H9 (cell line): ENCODE results near the gene PCSK9. TPM values are rescaled to one million over a fixed set of nuclear protein-coding genes. Genes with fewer than 3 reads are reported as not detected.

Source experiments
- DNase-seq: peaks from one replicate; pipeline ENCODE4 v3.0.0-alpha.2; 2017
- H2AFZ ChIP-seq: one replicate; pipeline ENCODE4 v1.6.1; 2013; ENCODE audit warnings: mild to moderate bottlenecking, low read length, control low read depth, moderate library complexity
- H2AK5ac ChIP-seq: 2 replicates; pipeline ENCODE4 v1.6.1; 2013; ENCODE audit warnings: low read length, control low read depth, mixed read lengths; ENCODE audit not compliant: insufficient read length
- H2BK120ac ChIP-seq: one replicate; pipeline ENCODE4 v1.6.1; 2013; ENCODE audit warnings: low read depth, mild to moderate bottlenecking, low read length, control low read depth, inconsistent platforms; ENCODE audit not compliant: poor library complexity, severe bottlenecking
- H2BK12ac ChIP-seq: 2 replicates; pipeline ENCODE4 v1.6.1; 2013; ENCODE audit warnings: low read length, control low read depth, mixed read lengths, low read depth; ENCODE audit not compliant: insufficient read length
- H2BK15ac ChIP-seq: 2 replicates; pipeline ENCODE4 v1.6.1; 2013; ENCODE audit warnings: low read depth, low read length, control low read depth
- H2BK20ac ChIP-seq: one replicate; pipeline ENCODE4 v1.6.1; 2013; ENCODE audit warnings: low read depth, mild to moderate bottlenecking, low read length, control low read depth, inconsistent platforms; ENCODE audit not compliant: poor library complexity, severe bottlenecking
- H2BK5ac ChIP-seq: 2 replicates; pipeline ENCODE4 v1.6.1; 2013; ENCODE audit warnings: low read length, control low read depth, mixed read lengths; ENCODE audit not compliant: insufficient read length
- H3K14ac ChIP-seq: 2 replicates; pipeline ENCODE4 v1.6.1; 2013; ENCODE audit warnings: low read length, control low read depth; ENCODE audit not compliant: insufficient read depth
- H3K18ac ChIP-seq: 2 replicates; pipeline ENCODE4 v1.6.1; 2013; ENCODE audit warnings: low read depth, mild to moderate bottlenecking, mixed read lengths, low read length, control low read depth; ENCODE audit not compliant: insufficient read length
- H3K23ac ChIP-seq: 2 replicates; pipeline ENCODE4 v1.6.1; 2013; ENCODE audit warnings: low read length, control low read depth, mixed read lengths, low read depth; ENCODE audit not compliant: insufficient read length
- H3K23me2 ChIP-seq: 2 replicates; pipeline ENCODE4 v1.6.1; 2013; ENCODE audit warnings: low read depth, mild to moderate bottlenecking, mixed read lengths, low read length, control low read depth; ENCODE audit not compliant: insufficient read length, poor library complexity, severe bottlenecking
- H3K27ac ChIP-seq: 2 replicates; pipeline ENCODE4 v1.5.1; 2013; ENCODE audit warnings: low read length, control low read depth, mixed read lengths, low read depth; ENCODE audit not compliant: insufficient read length
- H3K27me3 ChIP-seq: 2 replicates; pipeline ENCODE4 v1.6.1; 2013; ENCODE audit warnings: low read length, control low read depth, inconsistent platforms; ENCODE audit not compliant: insufficient read depth
- H3K4ac ChIP-seq: 2 replicates; pipeline ENCODE4 v1.6.1; 2013; ENCODE audit warnings: low read depth, mild to moderate bottlenecking, control low read depth, inconsistent platforms, low read length, moderate library complexity
- H3K4me1 ChIP-seq: 2 replicates; pipeline ENCODE4 v1.6.1; 2013; ENCODE audit warnings: low read length, control low read depth, inconsistent platforms; ENCODE audit not compliant: insufficient read depth
- H3K4me2 ChIP-seq: 2 replicates; pipeline ENCODE4 v1.6.1; 2013; ENCODE audit warnings: low read length, control low read depth, mixed read lengths; ENCODE audit not compliant: insufficient read length, insufficient read depth
- H3K56ac ChIP-seq: 2 replicates; pipeline ENCODE4 v1.6.1; 2013; ENCODE audit warnings: low read depth, mild to moderate bottlenecking, mixed read lengths, low read length, control low read depth; ENCODE audit not compliant: insufficient read length
- H3K79me1 ChIP-seq: 2 replicates; pipeline ENCODE4 v1.6.1; 2013; ENCODE audit warnings: low read depth, mild to moderate bottlenecking, moderate library complexity, low read length, control low read depth, inconsistent platforms; ENCODE audit not compliant: insufficient read depth, poor library complexity, severe bottlenecking
- H3K79me2 ChIP-seq: 2 replicates; pipeline ENCODE4 v1.6.1; 2013; ENCODE audit warnings: low read length, control low read depth, inconsistent platforms; ENCODE audit not compliant: insufficient read depth
- H3K9ac ChIP-seq: 2 replicates; pipeline ENCODE4 v1.6.1; 2013; ENCODE audit warnings: low read length, control low read depth, mixed read lengths; ENCODE audit not compliant: insufficient read length; ENCODE audit errors: extremely low read depth
- H3K9me3 ChIP-seq: one replicate; pipeline ENCODE4 v1.6.1; 2013; ENCODE audit warnings: low read depth, low read length, inconsistent platforms; ENCODE audit not compliant: control insufficient read depth
- H3T11ph ChIP-seq: one replicate; pipeline ENCODE4 v1.6.1; 2013; ENCODE audit warnings: mild to moderate bottlenecking, low read length, control low read depth, inconsistent platforms
- H4K20me1 ChIP-seq: one replicate; pipeline ENCODE4 v1.6.1; 2013; ENCODE audit not compliant: control insufficient read depth, insufficient read length, insufficient read depth
- H4K5ac ChIP-seq: 2 replicates; pipeline ENCODE4 v1.6.1; 2013; ENCODE audit warnings: low read depth, mild to moderate bottlenecking, mixed read lengths, low read length, control low read depth; ENCODE audit not compliant: insufficient read length
- H4K8ac ChIP-seq: replicated peaks from 2 replicates; pipeline ENCODE4 v1.6.1; 2013; ENCODE audit warnings: low read length, control low read depth, mixed read lengths, low read depth; ENCODE audit not compliant: insufficient read length
- H4K91ac ChIP-seq: 2 replicates; pipeline ENCODE4 v1.6.1; 2013; ENCODE audit warnings: low read depth, mild to moderate bottlenecking, moderate library complexity, mixed read lengths, low read length, control low read depth; ENCODE audit not compliant: insufficient read length
- H3K27ac Mint-ChIP-seq, 3 experiments: 2 replicates in 2 of 3; 3 replicates in 1 of 3; pipeline ENCODE4 v1.8.0; 2020 to 2021; ENCODE audit warnings: mixed read lengths in 3 of 3, mild to moderate bottlenecking in 1 of 3, moderate library complexity in 1 of 3
- H3K27me3 Mint-ChIP-seq: 2 replicates; pipeline ENCODE4 v1.8.0; 2021; ENCODE audit warnings: low read depth, mild to moderate bottlenecking, moderate library complexity, mixed read lengths
- H3K36me3 Mint-ChIP-seq, 3 experiments: 2 replicates in 2 of 3; 3 replicates in 1 of 3; pipeline ENCODE4 v1.8.0; 2020 to 2021; ENCODE audit warnings: low read depth in 3 of 3, mixed read lengths in 3 of 3; ENCODE audit not compliant: insufficient read depth in 1 of 3
- H3K4me1 Mint-ChIP-seq, 2 experiments: 2 replicates each; pipeline ENCODE4 v1.8.0; 2020; ENCODE audit warnings: mixed read lengths in 2 of 2
- H3K4me3 Mint-ChIP-seq, 2 experiments: 2 replicates in 1 of 2; 3 replicates in 1 of 2; pipeline ENCODE4 v1.8.0; 2020 to 2021; ENCODE audit warnings: mild to moderate bottlenecking in 2 of 2, mixed read lengths in 2 of 2, moderate library complexity in 1 of 2
- H3K9me3 Mint-ChIP-seq, 2 experiments: 2 replicates in 1 of 2; 3 replicates in 1 of 2; pipeline ENCODE4 v1.8.0; 2020; ENCODE audit warnings: mild to moderate bottlenecking in 2 of 2, mixed read lengths in 2 of 2, moderate library complexity in 1 of 2
- WGBS: extraction: QIAGEN DNeasy Blood & Tissue Kit; methylation state at CpG from one replicate; pipeline ENCODE4 v1.1.7; 2013; ENCODE audit warnings: missing lambda C conversion rate, low lambda C conversion rate, mixed read lengths; ENCODE audit not compliant: insufficient read length; ENCODE audit errors: extremely low coverage; 5-methylcytosine and 5-hydroxymethylcytosine counted together
- total RNA-seq: library from RNA; stranded (reverse); gene quantifications from 2 replicates; pipeline ENCODE4 v1.2.1, GENCODE V29; 2021
- TF ChIP-seq, protein P1 (sequence below): fragments of 200-600 bp; sonication (generic); conservative IDR thresholded peaks from 3 replicates; pipeline ENCODE4 v1.8.0; 2021; ENCODE audit warnings: antibody characterized with exemption, mild to moderate bottlenecking

The PCSK9 gene
- total RNA-seq, 1 experiment from 2014 or later, result 75.1 TPM

DNA sequence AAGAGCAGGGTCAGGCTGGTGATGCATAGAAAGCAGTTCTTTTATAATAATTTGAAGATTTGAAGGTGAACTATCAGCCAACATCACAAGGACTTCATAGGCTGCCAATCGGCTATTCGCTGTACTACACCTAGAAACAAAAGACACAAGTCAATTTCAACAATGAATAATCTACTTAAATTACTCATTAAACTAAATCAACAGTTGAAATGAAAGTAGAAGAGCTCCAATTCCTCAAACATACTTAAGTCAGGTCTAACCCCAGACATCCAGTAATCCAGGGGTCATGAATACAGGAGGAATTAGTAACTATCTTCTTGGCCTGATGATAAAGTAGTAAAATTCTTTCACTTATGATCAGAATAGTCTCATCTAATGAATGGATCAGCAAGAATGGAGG is 64.5 kb downstream of the PCSK9 start:
- Mint-ChIP-seq H3K9me3 (no peaks in the 10 kb centered on the region), H3K36me3 (peaks cover 6 to 80% (median 46%) of the 10 kb centered on the region in 3 experiments; a peak in 5 of 7 replicates), H3K27ac (no peak overlapping the region), H3K4me3 (no peak overlapping the region), H3K4me1 (peaks cover 1% of the 10 kb centered on the region in 2 experiments; a peak in 2 of 4 replicates), H3K27me3 (no peaks in the 10 kb centered on the region)
- H3K4me2 ChIP-seq, result no peak overlapping the region
- no peak overlapping the region for H4K91ac ChIP-seq
- no peaks in the 10 kb centered on the region for H3K27me3 ChIP-seq
- no peak overlapping the region for H2AFZ ChIP-seq
- no peaks in the 10 kb centered on the region for H3K23me2 ChIP-seq
- H3K18ac ChIP-seq, result no peak overlapping the region
- H2BK20ac ChIP-seq, result no peak overlapping the region
- H4K5ac ChIP-seq, result no peak overlapping the region
- no peaks in the 10 kb centered on the region for H3K4me1 ChIP-seq
- no peak overlapping the region for H2BK5ac ChIP-seq
- H3K27ac ChIP-seq, result no peak overlapping the region
- no peaks in the 10 kb centered on the region for H3K79me2 ChIP-seq
- H2BK120ac ChIP-seq, result no peak overlapping the region
- no CpG with 5 or more reads among the region's 2 CpGs for WGBS
- H3K4ac ChIP-seq, result no peak overlapping the region
- H3T11ph ChIP-seq, result no peak overlapping the region
- no peak overlapping the region for H3K23ac ChIP-seq
- TF ChIP-seq, protein P1, sequence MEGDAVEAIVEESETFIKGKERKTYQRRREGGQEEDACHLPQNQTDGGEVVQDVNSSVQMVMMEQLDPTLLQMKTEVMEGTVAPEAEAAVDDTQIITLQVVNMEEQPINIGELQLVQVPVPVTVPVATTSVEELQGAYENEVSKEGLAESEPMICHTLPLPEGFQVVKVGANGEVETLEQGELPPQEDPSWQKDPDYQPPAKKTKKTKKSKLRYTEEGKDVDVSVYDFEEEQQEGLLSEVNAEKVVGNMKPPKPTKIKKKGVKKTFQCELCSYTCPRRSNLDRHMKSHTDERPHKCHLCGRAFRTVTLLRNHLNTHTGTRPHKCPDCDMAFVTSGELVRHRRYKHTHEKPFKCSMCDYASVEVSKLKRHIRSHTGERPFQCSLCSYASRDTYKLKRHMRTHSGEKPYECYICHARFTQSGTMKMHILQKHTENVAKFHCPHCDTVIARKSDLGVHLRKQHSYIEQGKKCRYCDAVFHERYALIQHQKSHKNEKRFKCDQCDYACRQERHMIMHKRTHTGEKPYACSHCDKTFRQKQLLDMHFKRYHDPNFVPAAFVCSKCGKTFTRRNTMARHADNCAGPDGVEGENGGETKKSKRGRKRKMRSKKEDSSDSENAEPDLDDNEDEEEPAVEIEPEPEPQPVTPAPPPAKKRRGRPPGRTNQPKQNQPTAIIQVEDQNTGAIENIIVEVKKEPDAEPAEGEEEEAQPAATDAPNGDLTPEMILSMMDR, result no peak
- H3K9ac ChIP-seq, result no peak overlapping the region
- H4K8ac ChIP-seq, result no peak overlapping the region
- H3K56ac ChIP-seq, result no peak overlapping the region
- no peak overlapping the region for H3K14ac ChIP-seq
- H2AK5ac ChIP-seq, result no peak overlapping the region
- no peaks in the 10 kb centered on the region for H4K20me1 ChIP-seq
- no peak for DNase-seq
- no peak overlapping the region for H2BK15ac ChIP-seq
- no peaks in the 10 kb centered on the region for H3K9me3 ChIP-seq
- H3K79me1 ChIP-seq, result no peaks in the 10 kb centered on the region
- no peak overlapping the region for H2BK12ac ChIP-seq
